Endothelial cell of umbilical vein (primary cell): Measurements from ENCODE around the gene CAPZA2.

ENCODE experiments used
- EZH2 ChIP-seq: IDR thresholded peaks from 2 replicates; pipeline ENCODE4 v1.6.1; 2012; ENCODE audit warnings: borderline replicate concordance, low read depth, mild to moderate bottlenecking, moderate library complexity, low read length, inconsistent platforms; ENCODE audit not compliant: severe bottlenecking
- MYC ChIP-seq: IDR thresholded peaks from one replicate; pipeline ENCODE4 v1.6.1; 2011; ENCODE audit warnings: mild to moderate bottlenecking, low read depth, low read length
- POLR2AphosphoS5 ChIP-seq: IDR thresholded peaks from 2 replicates; pipeline ENCODE4 v1.6.1; 2012; ENCODE audit warnings: low read depth, mild to moderate bottlenecking, control low read depth, low read length, moderate library complexity; ENCODE audit not compliant: insufficient read depth

GRCh38 chr7:116820149-116820548, 42.2 kb upstream of the CAPZA2 start:
- TF ChIP-seq EZH2 (no peak), MYC (no peak), POLR2AphosphoS5 (no peak)
